Measurements from ENCODE around the gene CPNE4.
A peak's percentile ranks its signal among the peaks of the same experiment; 100 is the strongest.

The CPNE4 gene

GRCh38 chr3:131796558-131797198 lies 238.1 kb downstream of the CPNE4 start:
- Mint-ChIP-seq H3K36me3 (ENCODE audit: low read depth) (no peaks in the 10 kb centered on the region), H3K9me3 (no peaks in the 10 kb centered on the region), H3K4me1 (peaks cover 17% of the 10 kb centered on the region), H3K27ac (no peak overlapping the region), H3K4me3 (no peak overlapping the region), H3K27me3 (ENCODE audit: low read depth) (peaks cover 8% of the 10 kb centered on the region)
- no peak for TF ChIP-seq CTCF (IDR thresholded peaks at IDR 0.05; ENCODE audit: unreplicated experiment in 3 of 3)

DNA sequence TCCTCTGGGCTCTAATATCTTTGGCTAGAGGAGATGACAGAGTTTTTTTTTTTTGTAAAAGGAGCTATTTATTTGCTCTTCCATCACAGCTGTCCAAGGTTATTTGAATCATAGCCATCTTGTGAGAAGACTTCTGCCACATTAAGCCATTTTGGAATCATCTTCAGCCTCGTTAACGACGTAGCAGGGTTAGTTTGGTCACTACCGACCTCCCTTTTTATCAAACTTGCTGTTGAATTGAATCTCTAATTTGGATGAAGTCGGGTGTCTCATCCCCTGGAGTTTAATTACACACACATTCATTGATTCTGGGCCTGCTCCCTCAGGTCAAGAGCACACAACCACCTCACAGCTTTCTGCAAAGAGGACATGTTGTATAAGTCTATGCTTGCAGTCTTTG lies 238.7 kb downstream of the CPNE4 start:
- H3K4me1 Mint-ChIP-seq = peaks cover 17% of the 10 kb centered on the region
- TF ChIP-seq CTCF (IDR thresholded peaks at IDR 0.05; ENCODE audit: unreplicated experiment in 3 of 3) = no peak
- H3K27ac Mint-ChIP-seq = no peak overlapping the region
- H3K36me3 Mint-ChIP-seq (ENCODE audit: low read depth) = no peaks in the 10 kb centered on the region
- no peak overlapping the region for H3K4me3 Mint-ChIP-seq
- H3K9me3 Mint-ChIP-seq = no peaks in the 10 kb centered on the region
- peaks cover 11% of the 10 kb centered on the region for H3K27me3 Mint-ChIP-seq (ENCODE audit: low read depth)

GRCh38 chr3:131795390-131796090 lies 239.3 kb downstream of the CPNE4 start:
- Mint-ChIP-seq H3K4me1 (peaks cover 17% of the 10 kb centered on the region), H3K9me3 (no peaks in the 10 kb centered on the region), H3K36me3 (ENCODE audit: low read depth) (no peaks in the 10 kb centered on the region), H3K27ac (no peak overlapping the region), H3K4me3 (no peak overlapping the region), H3K27me3 (ENCODE audit: low read depth) (peaks cover 11% of the 10 kb centered on the region)
- no peak for TF ChIP-seq CTCF (IDR thresholded peaks at IDR 0.05; ENCODE audit: unreplicated experiment in 3 of 3)

GRCh38 chr3:131794766-131795388 lies 239.9 kb downstream of the CPNE4 start:
- Mint-ChIP-seq H3K36me3 (ENCODE audit: low read depth) (no peaks in the 10 kb centered on the region), H3K4me3 (no peak overlapping the region), H3K27me3 (ENCODE audit: low read depth) (peaks cover 11% of the 10 kb centered on the region), H3K9me3 (no peaks in the 10 kb centered on the region), H3K27ac (no peak overlapping the region), H3K4me1 (peaks cover 17% of the 10 kb centered on the region)
- TF ChIP-seq CTCF (IDR thresholded peaks at IDR 0.05; ENCODE audit: unreplicated experiment in 3 of 3) = peak; percentile 86 to 92 (median 89)

GRCh38 chr3:131793870-131794269 lies 240.9 kb downstream of the CPNE4 start:
- no peak for TF ChIP-seq CTCF (IDR thresholded peaks at IDR 0.05; ENCODE audit: unreplicated experiment in 3 of 3)
- no peak overlapping the region for H3K4me3 Mint-ChIP-seq
- H3K4me1 Mint-ChIP-seq = peaks cover 17% of the 10 kb centered on the region
- H3K9me3 Mint-ChIP-seq = no peaks in the 10 kb centered on the region
- H3K27ac Mint-ChIP-seq = no peak overlapping the region
- H3K27me3 Mint-ChIP-seq (ENCODE audit: low read depth) = peaks cover 11% of the 10 kb centered on the region
- no peaks in the 10 kb centered on the region for H3K36me3 Mint-ChIP-seq (ENCODE audit: low read depth)

Measured in nephron (organoid).